GM23338 (cell line): Measurements from ENCODE around the gene PXMP4.

Experiments
- CTCF ChIP-seq, 2 experiments: fragments of 200-600 bp in 1 of 2; sonication (generic) in 1 of 2; conservative IDR thresholded peaks; 2 replicates each; pipeline versions ENCODE4 v1.5.1 to v1.6.1; 2016 to 2017; ENCODE audit warnings: antibody characterized with exemption in 2 of 2, low read depth in 2 of 2, mild to moderate bottlenecking in 2 of 2, moderate library complexity in 1 of 2
- ETS1 ChIP-seq: IDR thresholded peaks from 2 replicates; pipeline ENCODE4 v1.6.1; 2016; ENCODE audit warnings: antibody characterized with exemption
- REST ChIP-seq: IDR thresholded peaks from one replicate; pipeline ENCODE4 v1.6.1; 2018; ENCODE audit warnings: antibody characterized with exemption; ENCODE audit not compliant: unreplicated experiment

GRCh38 chr20:33657704-33658095 lies 62.4 kb downstream of the PXMP4 start:
- TF ChIP-seq CTCF (conservative IDR thresholded peaks at IDR 0.05; ENCODE audit: low read depth in 2 of 2) (no peak), REST (no peak), ETS1 (no peak)
